Stimulated activated naive CD4-positive, alpha-beta T cell (primary cell): Measurements from ENCODE around the gene PABPN1.
A peak's percentile ranks its signal among the peaks of the same experiment; 100 is the strongest.

Source experiments
- DNase-seq, 6 experiments: peaks; one replicate each; lab custom pipeline; 2025; lab: John Stamatoyannopoulos, UW

PABPN1 gene

DNA sequence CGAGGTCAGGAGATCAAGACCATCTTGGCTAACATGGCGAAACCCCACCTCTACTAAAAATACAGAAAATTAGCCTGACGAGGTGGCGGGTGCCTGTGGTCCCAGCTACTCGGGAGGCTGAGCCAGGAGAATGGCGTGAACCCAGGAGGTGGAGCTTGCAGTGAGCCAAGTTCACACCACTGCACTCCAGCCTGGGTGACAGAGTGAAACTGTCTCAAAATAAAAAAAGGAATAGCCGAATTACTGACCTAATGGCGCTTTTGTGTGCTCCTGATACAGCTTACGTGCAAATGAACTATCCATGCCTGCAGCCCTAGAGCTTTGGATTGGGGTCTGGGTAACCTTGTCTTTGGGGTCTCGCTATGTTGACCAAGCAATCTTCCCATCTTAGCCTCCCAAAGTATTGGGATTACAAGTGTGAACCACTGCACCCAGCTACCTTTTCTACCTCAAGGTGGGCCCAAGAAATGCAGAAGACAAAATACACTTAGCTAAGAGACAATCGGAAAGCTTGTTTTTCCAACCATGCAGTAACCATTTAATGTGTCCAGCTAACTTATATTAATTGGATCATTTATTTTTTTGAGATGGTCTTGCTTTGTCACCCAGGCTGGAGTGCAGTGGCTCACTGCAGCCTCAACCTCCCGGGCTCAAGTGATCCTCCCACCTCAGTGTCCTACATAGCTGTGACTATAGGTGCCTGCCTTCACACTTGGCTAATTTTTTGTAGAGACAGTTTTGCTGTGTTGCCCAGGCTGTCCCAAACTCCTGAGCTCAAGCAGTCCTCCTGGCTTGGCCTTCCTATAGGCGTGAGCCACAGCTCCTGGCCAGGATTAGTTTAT, 5.5 kb downstream of the PABPN1 start:
- no peak for DNase-seq

DNA sequence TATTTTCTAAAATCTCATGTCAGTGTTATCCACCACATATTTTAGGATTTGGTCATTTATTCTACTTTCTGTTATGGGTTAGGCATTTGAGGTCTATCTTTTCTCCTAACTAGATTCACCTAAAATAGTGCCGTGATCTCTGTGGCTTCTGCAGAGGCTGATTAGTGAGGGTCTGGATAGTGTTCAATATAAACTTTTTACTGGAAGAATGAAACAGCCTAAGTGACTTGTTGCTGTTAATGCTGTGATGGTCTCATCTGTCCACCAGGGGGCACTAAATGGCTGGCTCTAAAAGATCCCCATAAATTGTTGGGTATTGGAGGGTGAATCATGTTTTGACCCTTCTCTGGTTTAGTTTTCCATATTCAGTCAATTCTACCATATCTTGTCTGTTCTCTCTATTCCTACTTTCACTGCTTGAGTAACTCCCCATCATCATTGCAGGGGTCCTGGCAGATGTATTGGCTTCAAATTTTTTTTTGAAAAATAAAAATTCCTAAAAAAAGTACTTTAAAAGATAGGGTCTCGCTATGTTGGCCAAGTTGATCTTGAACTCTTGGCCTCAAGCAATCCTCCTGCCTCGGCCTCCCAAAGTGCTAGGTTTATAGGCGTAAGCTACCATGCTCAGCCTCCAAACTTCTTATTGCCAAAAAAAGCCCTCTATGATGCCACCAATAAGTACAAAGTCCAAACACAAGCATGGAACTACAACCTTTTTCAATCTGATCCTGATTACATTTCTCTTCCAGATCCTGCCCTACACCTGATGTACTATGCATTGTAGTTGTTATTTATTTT, 6.9 kb downstream of the PABPN1 start:
- DNase-seq: peak; percentile 6 to 66 (median 54)

DNA sequence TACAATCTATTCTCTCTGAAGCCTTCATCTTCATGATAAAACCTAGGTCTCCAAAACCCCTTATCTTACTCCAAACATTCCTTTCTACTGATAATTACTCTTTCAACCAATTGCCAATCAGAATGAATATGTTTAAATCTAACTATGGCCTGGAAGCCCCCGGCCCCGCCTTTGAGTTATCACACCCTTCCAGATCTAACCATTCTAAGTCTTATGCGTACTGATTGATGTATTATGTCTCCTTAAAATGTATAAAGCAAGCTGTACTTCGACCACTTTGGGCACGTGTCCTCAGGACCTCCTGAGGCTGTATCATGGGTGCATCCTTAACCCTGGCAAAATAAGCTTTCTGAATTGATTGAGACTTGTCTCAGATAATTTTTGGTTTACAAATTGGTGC, 14.4 kb downstream of the PABPN1 start:
- DNase-seq: no peak

DNA sequence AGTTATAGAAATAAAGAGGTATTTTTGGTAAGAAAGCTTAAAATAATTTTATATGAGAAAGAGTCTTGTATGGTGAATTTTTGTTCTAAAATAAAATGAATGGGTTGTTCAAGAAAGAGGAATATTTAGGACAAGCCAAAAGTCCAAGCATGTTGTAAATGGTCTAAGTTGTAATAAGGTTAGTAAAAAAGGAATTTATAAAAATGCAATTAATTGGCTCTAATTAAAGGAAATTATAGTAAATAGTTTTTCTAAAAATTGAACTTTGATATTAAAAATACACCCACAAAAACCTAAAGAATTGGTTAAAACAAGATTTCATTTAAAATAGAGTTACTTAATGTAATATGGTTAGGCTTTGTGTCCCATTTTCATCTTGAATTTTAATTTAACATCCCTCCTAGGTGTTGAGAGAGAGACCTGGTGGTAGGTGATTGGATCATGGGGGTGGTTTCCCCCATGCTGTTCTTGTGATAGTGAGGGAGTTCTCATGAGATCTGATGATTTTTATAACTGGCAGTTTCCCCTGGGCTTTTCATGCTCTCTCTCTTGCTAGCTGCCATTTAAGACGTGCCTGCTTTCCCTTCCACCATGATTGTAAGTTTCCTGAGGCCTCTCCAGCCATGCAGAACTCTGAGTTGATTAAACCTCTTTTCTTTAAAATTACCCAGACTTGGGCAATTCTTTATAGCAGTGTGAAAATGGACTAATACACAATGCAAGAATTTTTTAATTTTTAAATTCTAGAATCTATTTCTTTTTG, 18.4 kb downstream of the PABPN1 start:
- DNase-seq: no peak

DNA sequence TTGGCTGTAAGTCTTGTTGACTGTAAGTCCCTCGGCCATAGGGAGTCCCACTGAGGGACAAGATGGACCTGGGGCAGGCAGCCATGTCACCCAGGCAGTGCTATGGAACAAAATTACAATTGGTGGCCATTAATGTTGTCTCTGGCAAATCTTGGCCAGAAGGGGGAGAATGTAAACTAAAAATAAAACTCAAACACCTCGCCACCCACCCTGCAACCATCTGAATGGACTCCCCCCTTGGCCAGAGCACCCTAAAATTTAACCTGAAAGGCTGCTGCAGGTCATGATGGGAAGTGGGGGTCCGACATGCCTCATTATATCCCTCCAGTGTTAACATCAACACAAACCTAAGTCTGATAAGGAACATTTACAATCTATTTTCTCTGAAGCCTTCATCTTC, 23.2 kb downstream of the PABPN1 start:
- no peak for DNase-seq

DNA sequence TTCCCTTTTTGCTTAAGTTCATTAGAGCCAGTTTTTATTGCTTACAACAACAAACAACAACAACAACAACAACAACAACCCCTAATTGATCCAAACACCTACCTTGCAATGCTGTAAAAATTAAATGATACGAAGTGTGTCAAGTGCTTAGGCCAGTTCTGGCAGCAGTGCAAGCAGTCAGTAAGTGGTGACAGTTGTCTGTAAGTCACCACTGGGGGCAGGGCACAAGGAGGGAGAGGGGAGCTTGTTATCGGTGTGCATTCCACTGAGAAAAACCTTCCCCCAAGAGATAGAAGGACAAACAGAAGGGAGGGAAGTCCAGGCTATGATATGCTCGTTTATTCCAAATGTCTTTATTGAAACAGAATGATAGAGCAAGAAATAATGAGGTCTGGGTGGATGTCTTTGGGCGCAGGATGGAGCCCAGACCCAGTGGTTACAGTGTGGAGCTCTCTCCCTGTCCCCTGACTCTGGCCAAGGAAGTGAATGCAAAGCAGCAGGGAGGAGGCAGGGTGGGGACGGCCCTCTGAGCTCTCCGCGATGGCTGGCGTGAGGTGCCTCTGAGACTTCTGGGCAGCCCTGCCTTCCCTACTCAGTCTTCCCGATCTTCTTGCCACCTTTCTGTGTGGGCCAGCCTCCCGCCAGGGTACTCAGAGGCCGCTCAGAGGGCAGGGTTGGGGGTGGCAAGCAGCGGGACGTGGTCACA, 24.9 kb downstream of the PABPN1 start:
- no peak for DNase-seq

DNA sequence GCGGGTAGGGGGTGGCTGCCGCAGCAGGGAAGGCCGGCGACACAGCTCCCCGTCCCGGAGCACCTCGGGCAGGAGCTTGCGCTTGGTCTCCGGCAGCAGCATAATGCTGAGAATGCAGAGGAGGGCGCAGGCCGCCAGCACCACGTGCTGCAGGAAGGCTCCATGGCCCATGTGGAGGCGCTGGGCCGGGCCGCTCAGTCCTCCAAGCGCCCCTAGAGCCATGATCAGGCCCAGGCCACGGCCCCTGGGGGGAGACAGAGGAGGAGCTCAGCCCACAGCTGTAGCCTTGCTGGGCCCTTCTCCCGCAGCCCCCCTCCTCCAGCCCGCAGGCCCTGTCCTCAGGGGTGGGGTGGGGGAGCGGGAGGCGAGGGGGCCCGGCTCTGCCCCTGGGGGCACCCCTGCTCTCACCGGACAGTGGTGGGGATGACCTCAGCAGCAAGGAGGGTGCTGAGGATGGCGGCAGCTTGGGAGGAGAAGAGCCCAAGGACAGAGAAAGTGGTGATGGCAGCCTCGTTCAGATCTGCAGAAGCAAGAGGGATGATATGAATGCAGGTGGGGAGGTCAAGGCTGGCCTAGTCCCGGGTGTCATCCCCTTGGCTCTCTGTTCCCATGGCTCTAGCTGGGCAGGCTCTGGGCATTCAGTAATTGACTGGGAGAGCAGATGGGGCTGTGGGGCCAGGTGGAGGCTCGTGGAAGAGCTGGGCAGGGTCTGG, 25.6 kb downstream of the PABPN1 start:
- DNase-seq: no peak

DNA sequence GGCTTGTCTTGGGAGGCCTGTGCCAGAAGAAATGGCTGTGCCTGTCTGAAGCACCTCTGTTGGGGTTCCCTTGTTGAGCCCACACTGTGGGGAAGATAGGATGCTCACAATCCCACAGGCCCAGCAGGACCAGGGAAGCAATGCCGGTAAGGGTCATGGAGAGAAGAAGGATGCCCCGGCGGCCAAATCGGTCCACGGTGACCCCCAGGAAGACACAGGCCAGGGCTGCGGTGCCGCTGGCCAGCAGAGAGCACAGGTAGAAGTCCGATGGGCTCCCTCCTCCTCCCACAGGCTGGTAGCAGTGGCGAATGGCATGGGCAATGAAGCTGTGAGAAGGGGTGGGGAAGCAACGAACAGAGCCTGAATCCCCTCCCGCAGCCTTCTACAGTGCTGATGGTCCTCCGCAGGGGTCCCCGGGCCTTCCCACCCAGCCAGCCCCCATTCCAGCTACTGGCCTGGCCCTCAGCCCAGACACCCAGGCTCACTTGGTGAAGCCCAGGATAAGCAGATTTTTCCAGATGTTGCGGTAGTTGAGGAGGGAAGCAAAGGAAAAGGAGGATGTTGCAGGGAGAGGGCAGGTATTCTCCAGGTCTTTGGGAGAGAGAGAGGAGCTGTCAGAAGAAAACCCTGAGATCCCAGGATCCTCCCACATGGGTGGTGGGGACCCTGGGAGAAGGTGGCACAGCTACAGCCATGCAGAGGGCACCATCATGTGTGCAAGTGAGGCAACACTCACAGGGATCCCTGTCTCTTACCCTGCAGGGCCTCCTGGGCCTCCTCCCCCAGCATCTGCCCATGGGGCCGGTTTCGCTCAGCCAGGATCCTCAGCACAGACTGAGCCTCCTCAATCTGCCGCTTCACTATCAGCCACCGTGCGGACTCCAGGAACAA, 26.4 kb downstream of the PABPN1 start:
- DNase-seq: no peak

DNA sequence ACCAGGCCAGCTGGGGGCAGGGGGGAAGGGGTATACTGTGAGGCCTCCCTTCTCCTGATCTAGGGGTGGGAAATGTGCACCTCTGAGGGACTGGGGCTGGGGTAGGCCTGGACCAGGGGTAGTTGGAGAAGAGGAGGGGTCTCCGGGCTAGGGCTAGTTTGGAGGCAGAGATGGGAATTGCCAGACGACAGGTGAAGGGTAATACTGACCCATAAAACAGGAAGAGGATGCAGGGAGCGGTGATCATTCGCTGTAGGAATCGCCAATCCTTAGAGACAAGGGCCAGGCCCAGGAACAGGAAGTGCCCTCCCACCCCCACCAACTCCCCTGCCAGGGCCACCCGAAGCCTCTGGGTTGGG, 27.0 kb downstream of the PABPN1 start:
- DNase-seq: no peak

DNA sequence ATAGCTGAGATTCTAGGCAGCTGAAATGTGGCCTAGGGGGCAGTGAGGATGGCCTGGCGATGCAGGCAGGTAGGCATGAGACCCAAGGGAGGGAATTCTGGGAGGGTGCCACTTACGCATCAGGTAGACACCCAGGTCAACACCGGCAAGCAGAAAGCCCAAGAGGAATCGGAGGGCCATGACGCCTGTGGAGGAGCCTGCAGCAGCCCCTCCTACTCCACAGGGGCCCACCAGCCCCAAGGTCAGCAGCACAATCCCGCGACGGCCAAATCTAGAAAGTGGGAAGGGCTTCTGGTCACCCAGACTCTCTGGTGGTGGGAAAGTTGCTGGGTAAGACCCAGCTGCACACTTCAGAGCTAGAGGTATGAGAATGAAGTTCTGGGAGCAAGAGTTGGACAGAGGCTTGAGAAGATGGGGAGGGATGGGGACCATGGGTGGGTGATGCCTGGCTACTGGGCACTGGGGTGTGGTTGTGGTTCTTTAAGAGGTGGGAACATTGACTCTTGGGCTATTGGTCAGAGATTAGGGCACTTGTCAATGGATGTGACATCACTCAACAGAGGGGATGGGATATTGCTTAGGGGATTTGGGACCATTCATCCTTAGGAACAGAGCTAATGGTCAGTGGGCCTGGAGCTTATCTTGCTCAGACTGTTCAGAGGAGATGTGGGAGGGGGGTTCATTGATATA, 28.0 kb downstream of the PABPN1 start:
- no peak for DNase-seq

DNA sequence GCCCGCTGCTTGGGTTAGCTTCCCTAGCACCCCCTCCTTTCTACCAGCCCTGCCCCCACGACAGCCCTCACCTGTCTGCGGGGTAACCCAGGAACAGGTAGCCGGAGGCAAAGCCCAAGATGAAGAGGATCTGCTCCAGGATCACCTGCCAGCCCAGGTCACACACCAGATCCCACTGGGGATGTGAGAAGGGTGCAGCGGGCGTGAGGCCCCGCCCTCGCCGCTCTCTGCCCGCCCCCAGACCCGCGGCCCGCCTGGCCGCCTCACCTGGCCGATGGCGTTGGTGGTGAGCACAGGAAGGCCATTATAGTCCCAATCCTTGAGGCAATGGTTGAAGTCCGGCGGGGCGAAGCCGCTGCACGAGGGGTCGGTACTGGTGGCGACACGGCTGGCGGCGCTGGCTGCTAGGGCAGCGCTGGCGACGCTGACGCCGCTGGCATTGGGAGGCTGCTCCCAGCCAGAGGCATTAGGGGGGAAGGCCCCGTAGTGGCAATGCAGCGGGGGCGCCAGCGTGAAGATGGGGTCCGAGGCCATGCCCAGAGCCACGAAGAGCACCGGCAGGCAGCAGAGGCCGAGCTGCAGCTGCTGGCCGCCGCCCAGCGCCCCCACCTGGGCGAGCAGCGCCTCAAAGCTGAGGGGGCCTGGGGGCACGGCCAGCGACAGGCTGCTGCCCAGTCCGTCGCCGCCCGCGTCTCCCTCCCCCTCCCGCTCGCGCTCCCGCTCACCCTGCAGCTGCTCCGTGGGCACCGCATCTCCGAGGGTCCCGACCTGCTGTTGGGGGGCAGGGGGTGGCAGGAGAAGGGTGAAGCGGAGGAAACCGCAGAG, 30.6 kb downstream of the PABPN1 start:
- peak in 1 of 6 experiments; percentile 16 for DNase-seq

DNA sequence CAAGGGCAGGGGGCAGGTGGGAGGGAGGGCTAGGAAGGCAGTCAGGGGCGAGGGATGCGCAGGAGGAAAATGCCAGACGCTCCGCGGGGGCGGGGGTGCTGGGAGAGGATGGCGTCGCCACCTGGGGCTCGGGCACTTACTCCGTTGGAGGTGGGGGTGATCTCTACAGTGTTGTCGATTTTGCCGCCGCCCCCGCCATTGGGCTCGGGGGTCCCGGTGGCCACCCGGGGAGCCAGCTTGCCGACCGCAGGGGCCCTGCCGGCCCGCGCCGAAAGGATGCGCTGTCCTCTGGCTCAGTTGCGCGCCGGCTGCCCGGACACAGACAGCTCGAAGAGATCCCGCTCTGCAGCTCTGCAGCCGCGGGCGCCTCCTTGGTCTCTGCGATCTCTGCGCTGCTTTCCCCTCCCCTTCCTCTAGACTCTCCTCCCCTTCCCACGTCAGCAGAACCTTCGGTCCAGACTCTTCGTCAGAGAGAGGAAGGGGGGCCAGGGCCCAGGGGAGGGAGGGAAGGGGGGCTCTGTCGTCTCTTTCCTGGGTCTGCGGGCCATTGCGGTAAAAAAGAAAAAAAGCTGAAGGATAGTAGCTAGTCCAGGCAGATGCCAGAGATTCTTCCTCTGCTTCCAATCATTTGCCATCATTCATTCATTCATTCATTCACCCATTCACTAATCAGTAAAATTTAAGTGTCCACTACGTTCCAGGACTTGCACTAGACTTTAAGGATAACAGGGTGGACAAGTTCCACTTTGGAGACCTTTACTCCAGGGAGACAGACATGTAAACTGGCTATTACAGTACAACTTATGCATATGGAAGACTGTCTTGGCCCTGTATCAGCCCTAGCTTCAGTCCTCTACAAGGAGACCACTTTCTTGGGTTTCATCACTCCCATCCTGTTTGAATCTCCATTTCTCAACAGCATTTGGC, 31.5 kb downstream of the PABPN1 start, which contains the start of gene SLC22A17:
Gene SLC22A17, minus strand, starts transcription at position 382 of the 927 bp plus-strand sequence.
- peak; percentile 57 to 73 (median 64) for DNase-seq

DNA sequence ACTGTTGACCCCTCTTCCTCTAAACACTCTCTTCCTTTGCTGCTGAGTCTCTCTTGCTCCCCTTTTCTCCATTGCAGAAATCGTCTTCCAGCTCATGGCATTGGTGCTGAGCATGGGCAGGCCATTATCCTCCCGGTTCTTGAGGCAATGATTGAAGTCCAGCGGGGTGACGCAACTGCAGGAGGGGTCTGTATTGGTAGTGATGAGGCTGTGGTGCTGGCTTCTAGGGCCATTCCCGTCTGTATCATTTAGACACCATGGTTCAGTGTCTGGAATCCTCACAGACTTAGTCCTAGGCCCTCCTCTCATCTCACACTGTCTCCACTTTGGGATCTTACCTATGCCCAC, 32.1 kb downstream of the PABPN1 start:
- no peak for DNase-seq

DNA sequence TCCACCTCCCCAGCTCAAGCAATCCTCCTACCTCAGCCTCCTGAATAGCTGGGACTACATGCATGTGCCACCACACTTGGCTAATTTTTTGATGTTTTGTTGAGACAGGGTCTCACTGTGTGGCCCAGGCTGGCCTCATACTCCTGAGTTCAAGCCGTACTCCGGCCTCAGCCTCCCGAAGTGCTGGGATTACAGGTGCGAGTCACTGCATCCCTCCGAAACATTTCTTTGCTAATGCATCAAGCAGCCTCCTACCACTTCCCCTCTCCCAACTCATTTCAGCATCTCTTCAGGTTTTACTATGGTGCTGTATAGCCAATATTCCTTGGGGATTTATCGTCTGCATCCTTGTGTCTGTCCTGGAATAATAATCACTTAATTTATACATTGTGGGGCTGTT, 33.7 kb downstream of the PABPN1 start:
- no peak for DNase-seq

DNA sequence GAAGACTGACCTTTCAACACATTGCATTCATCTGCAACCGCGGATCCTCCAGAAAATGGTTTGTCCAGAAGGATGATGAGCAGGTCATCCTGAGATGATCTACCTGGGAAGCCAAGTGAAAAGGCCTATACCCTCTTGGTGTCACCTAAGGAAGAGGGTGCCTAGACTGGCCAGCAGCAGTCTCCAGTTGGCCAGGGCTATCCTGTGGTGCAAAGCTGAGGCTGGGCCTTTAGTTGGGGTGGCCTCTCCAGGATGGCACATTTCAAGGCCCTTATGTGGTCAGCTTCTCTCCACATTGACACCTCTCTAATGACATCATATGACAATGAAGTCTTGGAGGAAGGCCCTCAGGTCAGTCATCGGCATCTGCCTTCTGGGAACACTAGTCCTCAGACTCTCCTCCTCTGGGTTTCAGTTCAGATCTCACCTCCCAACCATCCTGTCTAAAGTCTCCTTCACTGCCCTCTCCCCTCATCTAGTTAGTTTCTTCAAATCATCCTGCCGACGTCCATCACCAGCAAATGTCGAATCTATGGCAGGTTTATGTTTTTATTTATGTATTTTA, 34.7 kb downstream of the PABPN1 start:
- DNase-seq: no peak

DNA sequence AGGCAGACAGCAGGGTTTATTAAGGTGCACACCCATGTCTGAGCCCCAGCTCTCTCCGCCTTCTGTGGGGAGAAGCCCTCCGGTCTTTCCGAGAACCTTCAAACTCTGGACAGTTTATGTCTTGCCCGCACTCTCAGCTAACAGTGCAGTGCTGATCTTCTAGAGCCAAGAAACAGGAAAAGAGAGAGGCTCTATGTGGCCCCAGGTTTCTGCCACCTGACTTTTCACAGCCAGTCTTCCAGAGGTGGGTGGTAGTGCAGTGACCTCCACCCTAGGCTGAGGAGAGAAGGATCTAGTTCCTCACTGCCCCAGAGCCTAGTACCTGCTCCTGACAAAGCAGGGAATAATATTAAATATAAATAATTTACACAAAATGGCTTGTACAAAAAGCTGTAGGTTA, 35.4 kb downstream of the PABPN1 start:
- DNase-seq: no peak

DNA sequence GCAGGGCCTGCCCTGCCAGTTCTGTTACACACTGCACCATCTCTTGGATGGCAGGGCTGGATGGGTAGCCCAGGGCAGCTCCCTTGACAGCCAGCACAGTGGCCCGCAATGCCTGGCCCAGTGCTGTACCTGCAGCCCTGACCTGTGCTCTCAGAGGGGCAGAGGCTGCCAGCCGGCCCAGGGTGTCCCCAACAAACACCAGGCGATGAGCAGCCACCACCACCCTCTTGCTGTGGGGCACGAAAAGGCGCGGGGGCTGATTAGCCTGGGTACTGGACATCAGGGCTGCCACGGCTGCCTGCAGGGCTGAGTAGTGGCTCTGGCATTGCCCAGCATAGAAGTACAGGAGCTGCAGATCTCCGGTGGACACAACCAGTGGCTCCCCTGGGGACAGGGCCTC, 36.0 kb downstream of the PABPN1 start:
- no peak for DNase-seq
